Sigmoid colon (tissue), 3 donors: ENCODE measurements around the gene MIA2.

ENCODE experiments used
- CTCF ChIP-seq, 4 experiments: fragments of 450-650 bp in 3 of 4; fragments of 200-600 bp in 1 of 4; IDR thresholded peaks; one replicate each; pipeline ENCODE4 v1.5.1; 2016 to 2019; ENCODE audit warnings: antibody characterized with exemption in 4 of 4, mild to moderate bottlenecking in 3 of 4, moderate library complexity in 2 of 4
- POLR2A ChIP-seq, 2 donors: fragments of 450-650 bp; IDR thresholded peaks; one replicate each; pipeline ENCODE4 v1.6.1; 2016; ENCODE audit warnings: antibody characterized with exemption in 2 of 2, mild to moderate bottlenecking in 2 of 2, moderate library complexity in 2 of 2

GRCh38 chr14:39425947-39426346 lies 192.2 kb downstream of the MIA2 start:
- TF ChIP-seq CTCF (IDR thresholded peaks at IDR 0.05) (no peak), POLR2A (IDR thresholded peaks at IDR 0.05) (no peak)
